HEK293 (cell line): ENCODE results near the gene ITPRIPL1.

Source experiments
- BCL11A ChIP-seq: fragments of 450-650 bp; formaldehyde crosslinking; IDR thresholded peaks from 2 replicates; pipeline ENCODE4 v1.5.1; 2016; ENCODE audit warnings: low read depth, missing biosample characterization, missing genetic modification characterization
- CTCF ChIP-seq: fragments of 450-650 bp; formaldehyde crosslinking; IDR thresholded peaks from 2 replicates; pipeline ENCODE4 v1.5.1; 2016; ENCODE audit warnings: missing biosample characterization, missing genetic modification characterization
- PRDM4 ChIP-seq: fragments of 450-650 bp; formaldehyde crosslinking; IDR thresholded peaks from 2 replicates; pipeline ENCODE4 v1.5.1; 2017; ENCODE audit warnings: missing biosample characterization, missing genetic modification characterization
- YY1 ChIP-seq: fragments of 450-650 bp; formaldehyde crosslinking; IDR thresholded peaks from 2 replicates; pipeline ENCODE4 v1.5.1; 2018; ENCODE audit warnings: missing biosample characterization, missing genetic modification characterization
- ZBTB1 ChIP-seq: fragments of 450-650 bp; formaldehyde crosslinking; IDR thresholded peaks from 2 replicates; pipeline ENCODE4 v1.5.1; 2016; ENCODE audit warnings: missing biosample characterization, missing genetic modification characterization
- ZBTB44 ChIP-seq: fragments of 450-650 bp; IDR thresholded peaks from 2 replicates; pipeline ENCODE4 v1.5.1; 2018; ENCODE audit warnings: missing biosample characterization, mild to moderate bottlenecking, missing genetic modification characterization
- ZEB2 ChIP-seq: fragments of 450-650 bp; formaldehyde crosslinking; IDR thresholded peaks from 2 replicates; pipeline ENCODE4 v1.5.1; 2016; ENCODE audit warnings: missing biosample characterization, missing genetic modification characterization
- ZNF10 ChIP-seq: fragments of 450-650 bp; formaldehyde crosslinking; IDR thresholded peaks from 2 replicates; pipeline ENCODE4 v1.5.1; 2017; ENCODE audit warnings: missing biosample characterization, missing genetic modification characterization
- ZNF146 ChIP-seq: fragments of 450-650 bp; formaldehyde crosslinking; IDR thresholded peaks from 2 replicates; pipeline ENCODE4 v1.5.1; 2016; ENCODE audit warnings: missing biosample characterization, missing genetic modification characterization
- ZNF280D ChIP-seq: fragments of 450-650 bp; formaldehyde crosslinking; IDR thresholded peaks from 2 replicates; pipeline ENCODE4 v1.5.1; 2016; ENCODE audit warnings: missing biosample characterization, missing genetic modification characterization
- ZNF302 ChIP-seq: fragments of 450-650 bp; formaldehyde crosslinking; IDR thresholded peaks from 2 replicates; pipeline ENCODE4 v1.5.1; 2016; ENCODE audit warnings: missing biosample characterization, missing genetic modification characterization, low read depth
- ZNF645 ChIP-seq: fragments of 450-650 bp; formaldehyde crosslinking; IDR thresholded peaks from 2 replicates; pipeline ENCODE4; 2016; ENCODE audit warnings: missing biosample characterization, missing genetic modification characterization
- ZNF830 ChIP-seq: fragments of 450-650 bp; IDR thresholded peaks from 2 replicates; pipeline ENCODE4 v1.5.0; 2018; ENCODE audit warnings: missing biosample characterization, missing genetic modification characterization, low read depth, mild to moderate bottlenecking, moderate library complexity

GRCh38 chr2:96333708-96334107 lies 8.6 kb downstream of the ITPRIPL1 start:
- no peak for TF ChIP-seq CTCF (tag by site-specific recombination)
- TF ChIP-seq ZNF830 (tag by site-specific recombination) = no peak
- TF ChIP-seq ZBTB44 (tag by site-specific recombination) = no peak
- no peak for TF ChIP-seq YY1 (tag by site-specific recombination)
- no peak for TF ChIP-seq ZNF10
- TF ChIP-seq BCL11A (tag by site-specific recombination) = no peak
- no peak for TF ChIP-seq ZNF280D (tag by site-specific recombination)
- TF ChIP-seq ZEB2 (tag by site-specific recombination) = no peak
- no peak for TF ChIP-seq ZBTB1 (tag by site-specific recombination)
- no peak for TF ChIP-seq ZNF302
- no peak for TF ChIP-seq ZNF645 (tag by site-specific recombination)
- no peak for TF ChIP-seq ZNF146 (tag by site-specific recombination)
- TF ChIP-seq PRDM4 (tag by site-specific recombination) = no peak
